Stimulated activated CD8-positive, alpha-beta memory T cell treated with anti-CD3 and anti-CD28 coated beads, Interleukin-2, amount 100 ng/mL, for 1 hour (primary cell): ENCODE measurements around the gene FCN2.

Source experiments
- DNase-seq, 2 donors: peaks; one replicate each; pipeline ENCODE4 v3.0.0-alpha.2; 2020; ENCODE audit warnings: low read depth in 2 of 2

The FCN2 gene

GRCh38 chr9:134887686-134888602 is 7.3 kb downstream of the FCN2 start:
- no peak for DNase-seq

- DNase-seq: no peak
Measured at GRCh38 chr9:134888603-134889190, 8.1 kb downstream of the FCN2 start.

GRCh38 chr9:134889386-134890154 is 9.0 kb downstream of the FCN2 start:
- DNase-seq: no peak

GRCh38 chr9:134890155-134890495 is 9.5 kb downstream of the FCN2 start:
- no peak for DNase-seq

- no peak for DNase-seq
Measured at GRCh38 chr9:134891053-134891452, 10.4 kb downstream of the FCN2 start.

GRCh38 chr9:134891713-134892112 is 11.1 kb downstream of the FCN2 start:
- no peak for DNase-seq

- DNase-seq: no peak
Measured at GRCh38 chr9:134892221-134892620, 11.6 kb downstream of the FCN2 start.

GRCh38 chr9:134892820-134893420 is 12.3 kb downstream of the FCN2 start:
- no peak for DNase-seq

- DNase-seq: no peak
Measured at GRCh38 chr9:134894136-134894860, 13.7 kb downstream of the FCN2 start.

- no peak for DNase-seq
Measured at GRCh38 chr9:134895097-134895496, 14.5 kb downstream of the FCN2 start.

GRCh38 chr9:134895567-134895907 is 14.9 kb downstream of the FCN2 start:
- DNase-seq: no peak

GRCh38 chr9:134895908-134896833 is 15.6 kb downstream of the FCN2 start:
- no peak for DNase-seq

GRCh38 chr9:134896834-134897583 is 16.4 kb downstream of the FCN2 start:
- no peak for DNase-seq

- DNase-seq: no peak
Measured at GRCh38 chr9:134897584-134898170, 17.1 kb downstream of the FCN2 start.

- no peak for DNase-seq
Measured at GRCh38 chr9:134898319-134898718, 17.7 kb downstream of the FCN2 start.

- DNase-seq: no peak
Measured at GRCh38 chr9:134899168-134899567, 18.6 kb downstream of the FCN2 start.

- DNase-seq: no peak
Measured at GRCh38 chr9:134899818-134900217, 19.2 kb downstream of the FCN2 start.

GRCh38 chr9:134902936-134903335 is 22.3 kb downstream of the FCN2 start:
- no peak for DNase-seq

GRCh38 chr9:134908524-134909309 is 28.1 kb downstream of the FCN2 start:
- no peak for DNase-seq
